GM21528 (cell line): ENCODE data around the gene IGF2R.
"Not testable (repeated sequence)": the region's sequence is repeated elsewhere in the genome, so short reads cannot be mapped to it uniquely, and the experiment has no call there.

Experiments
- ATAC-seq: cut with Tn5 transposase; IDR thresholded peaks from one replicate; pipeline ENCODE4 v1.9.1; 2021; ENCODE audit warnings: mild to moderate bottlenecking, moderate library complexity; ENCODE audit not compliant: unreplicated experiment, low FRiP score

The IGF2R gene

DNA sequence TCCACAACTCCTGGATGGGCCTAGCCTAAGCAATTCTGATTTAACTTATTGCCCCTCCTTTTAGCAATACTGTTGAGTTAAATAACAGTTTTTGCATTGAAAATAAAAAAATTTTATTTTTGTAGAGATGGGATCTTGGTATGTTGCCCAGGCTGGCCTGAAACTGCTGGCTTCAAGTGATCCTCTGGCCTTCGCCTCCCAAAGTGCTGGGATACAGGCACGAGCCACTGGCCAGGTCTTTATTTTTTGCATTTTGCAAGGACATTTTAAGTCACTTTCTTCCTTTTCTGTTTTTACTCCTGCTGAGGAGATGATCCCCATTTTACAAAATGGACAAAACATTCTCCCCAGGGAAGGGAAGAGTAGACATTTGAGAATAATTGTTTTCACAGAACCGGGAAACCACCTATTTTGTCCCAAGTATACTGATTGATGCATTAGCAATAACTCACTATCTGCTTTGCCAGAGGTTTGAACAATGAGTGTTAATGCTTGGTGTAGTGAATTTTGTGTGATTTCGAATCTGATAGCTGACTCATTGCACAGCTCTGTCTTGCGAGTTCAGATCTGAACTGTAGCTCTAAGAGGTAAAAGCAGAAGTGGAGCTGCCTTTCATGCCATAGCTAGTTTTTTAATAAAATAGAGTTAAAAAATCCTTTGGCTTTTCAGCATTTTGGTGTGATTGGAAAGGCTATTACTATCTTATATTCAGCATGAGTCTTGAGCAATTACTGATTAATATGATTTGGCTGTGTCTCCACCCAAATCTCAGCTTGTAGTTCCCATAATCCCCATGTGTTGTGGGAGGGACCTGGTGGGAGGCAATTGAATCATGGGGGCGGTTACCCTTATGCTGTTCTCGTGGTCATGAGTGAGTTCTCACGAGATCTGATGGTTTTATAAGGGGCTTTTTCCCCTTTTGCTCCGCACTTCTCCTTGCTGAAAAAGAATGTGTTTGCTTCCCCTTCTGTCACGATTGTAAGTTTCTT, 20.9 kb downstream of the IGF2R start:
- ATAC-seq: peak; percentile 78

DNA sequence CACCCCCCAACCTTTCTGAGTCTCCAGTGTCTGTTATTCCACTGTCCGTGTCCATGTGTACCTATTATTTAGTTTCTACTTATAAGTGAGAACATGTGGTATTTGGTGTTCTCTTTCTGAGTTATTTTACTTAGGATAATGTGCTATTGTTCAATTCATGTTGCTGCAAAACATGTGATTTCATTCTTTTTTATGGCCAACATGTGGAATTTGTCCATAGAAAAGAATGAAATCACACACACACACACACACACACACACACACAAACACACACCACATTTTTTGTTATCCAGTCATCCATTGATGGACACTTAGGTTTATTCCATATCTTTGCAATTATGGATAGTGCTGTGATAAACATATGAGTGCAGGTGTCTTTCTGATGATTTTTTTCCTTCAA, 23.5 kb downstream of the IGF2R start:
- ATAC-seq: no peak

DNA sequence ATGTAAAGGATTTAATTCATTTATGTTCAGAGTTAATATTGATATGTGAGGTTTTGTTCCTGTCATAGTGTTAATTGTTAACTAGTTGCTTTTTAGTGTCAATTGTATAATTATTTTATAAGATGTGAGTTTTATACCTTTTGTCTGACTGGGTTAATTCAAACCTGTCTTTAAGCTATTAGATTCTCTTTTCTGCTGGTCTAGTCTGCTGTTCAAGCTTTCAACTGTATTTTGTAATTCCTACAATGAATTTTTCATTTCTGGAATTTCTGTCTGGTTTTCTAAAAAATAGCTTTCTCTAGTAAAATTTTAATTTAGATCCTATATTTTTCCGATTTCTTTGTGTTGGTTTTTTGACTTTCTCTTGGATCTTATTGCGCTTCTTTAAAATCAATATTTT, 26.5 kb downstream of the IGF2R start:
- ATAC-seq: no peak

DNA sequence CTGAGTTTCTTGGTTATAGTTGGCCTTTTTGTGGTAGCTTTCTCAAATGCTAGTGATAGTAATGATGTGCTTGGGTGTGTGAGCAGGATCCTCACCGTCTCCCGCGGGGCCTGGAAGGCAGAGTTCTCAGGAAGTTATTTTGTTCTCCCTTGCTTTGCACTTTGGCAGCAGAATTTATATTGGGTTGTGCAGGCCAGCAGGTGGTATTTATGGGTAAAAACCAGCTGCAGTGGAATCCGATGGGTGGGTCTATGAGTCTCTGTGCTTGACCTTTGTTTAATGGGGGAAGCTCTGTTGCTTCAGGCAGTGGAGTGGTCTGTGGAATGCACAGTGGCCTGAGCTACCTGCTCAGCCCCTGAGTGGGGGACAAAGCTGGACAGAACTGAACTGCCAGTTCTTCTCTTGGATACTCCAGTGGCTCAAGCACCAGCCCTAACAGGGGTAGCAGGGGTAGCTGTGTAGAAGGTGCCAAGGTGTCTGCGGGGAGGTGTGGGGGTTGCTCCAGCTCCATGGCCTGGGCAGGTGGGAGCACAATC, 27.3 kb downstream of the IGF2R start:
- no peak for ATAC-seq

DNA sequence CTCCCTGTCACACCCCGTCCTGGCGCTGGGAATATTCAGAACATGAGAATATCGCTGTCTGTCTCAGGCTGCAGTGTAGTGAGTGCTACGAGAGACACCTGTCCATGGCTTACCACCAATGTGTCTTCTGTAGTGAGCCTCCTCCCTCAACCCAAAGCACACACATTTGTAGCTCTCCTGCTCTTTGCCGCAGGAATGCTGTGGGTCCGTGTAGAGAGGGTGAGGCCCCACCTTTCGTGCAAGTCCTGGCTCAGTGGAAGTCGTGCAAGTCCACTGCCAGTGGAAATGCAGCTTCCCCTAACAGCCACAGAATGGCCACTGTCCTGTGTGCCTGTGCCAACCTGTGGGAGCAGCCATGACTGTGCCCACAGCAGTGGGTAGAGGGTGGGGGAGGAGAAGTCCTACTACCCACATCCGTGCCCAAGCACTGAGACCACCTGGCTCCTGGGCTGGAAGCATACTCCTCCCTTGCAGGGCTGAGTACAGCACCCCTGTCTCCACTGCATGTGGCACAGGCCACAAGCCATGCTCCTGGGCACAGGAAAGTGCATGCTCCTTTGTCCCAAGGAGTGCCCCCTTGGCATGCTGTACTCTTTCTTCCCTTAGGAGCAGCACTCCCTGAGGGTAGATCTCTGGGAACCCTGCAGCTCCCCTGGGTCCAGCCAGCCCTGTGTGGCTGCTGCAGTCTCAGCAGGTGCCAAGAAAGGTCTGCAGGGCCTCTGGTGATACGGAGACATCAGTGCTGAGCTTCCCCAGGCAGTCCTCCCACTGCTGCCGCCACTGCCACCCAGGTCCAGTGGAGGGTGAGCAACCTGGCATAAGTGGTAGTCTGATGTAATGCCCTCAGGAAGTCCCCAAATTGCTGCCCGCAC, 28.0 kb downstream of the IGF2R start:
- no peak for ATAC-seq

DNA sequence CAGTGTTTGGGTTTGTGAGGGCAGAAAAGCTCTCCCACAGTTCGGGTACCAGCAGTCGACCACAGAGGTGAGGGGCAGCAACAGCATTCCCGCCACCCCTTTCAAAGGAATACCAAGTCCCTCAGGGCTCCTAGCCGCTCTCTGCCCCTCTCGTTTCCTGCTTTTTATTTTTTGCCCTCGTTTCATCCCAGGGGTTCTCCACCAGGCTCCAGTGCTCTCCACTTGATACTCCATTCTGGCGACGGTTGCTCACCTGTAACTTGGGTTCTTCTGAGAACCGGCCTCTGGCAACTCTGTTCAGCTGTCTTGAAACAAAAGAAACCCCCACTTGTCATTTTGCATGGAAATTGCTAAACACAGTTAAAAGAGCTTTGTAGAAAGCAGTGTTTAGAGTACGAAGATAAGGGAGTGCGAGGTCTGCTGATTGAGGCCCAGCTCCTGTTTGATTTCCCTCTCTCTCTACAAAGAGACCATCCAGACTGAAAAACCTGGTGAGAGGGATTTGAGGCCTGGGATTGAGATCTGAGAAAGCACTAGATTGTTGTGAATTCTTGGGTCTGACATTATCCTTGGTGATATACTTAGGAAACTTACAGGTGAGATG, 28.7 kb downstream of the IGF2R start:
- ATAC-seq: no peak

DNA sequence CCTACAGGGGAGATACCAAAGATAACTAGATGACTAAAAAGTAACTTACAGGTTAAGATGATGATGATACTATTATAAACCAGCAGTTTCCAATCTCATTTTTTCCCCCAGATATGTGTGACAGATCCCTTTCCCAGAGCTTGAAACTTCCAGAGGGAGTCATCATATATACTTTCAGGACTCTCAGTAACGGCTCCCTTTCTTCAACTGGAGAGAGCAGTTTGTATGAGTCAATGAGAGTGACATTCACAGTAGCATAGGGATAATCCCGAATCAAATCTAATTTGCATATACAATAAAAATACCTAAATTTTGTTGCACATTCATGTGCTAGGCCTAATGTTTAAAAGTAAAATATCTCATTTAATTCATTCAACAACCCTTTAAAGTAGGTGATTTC, 29.7 kb downstream of the IGF2R start:
- ATAC-seq: no peak

DNA sequence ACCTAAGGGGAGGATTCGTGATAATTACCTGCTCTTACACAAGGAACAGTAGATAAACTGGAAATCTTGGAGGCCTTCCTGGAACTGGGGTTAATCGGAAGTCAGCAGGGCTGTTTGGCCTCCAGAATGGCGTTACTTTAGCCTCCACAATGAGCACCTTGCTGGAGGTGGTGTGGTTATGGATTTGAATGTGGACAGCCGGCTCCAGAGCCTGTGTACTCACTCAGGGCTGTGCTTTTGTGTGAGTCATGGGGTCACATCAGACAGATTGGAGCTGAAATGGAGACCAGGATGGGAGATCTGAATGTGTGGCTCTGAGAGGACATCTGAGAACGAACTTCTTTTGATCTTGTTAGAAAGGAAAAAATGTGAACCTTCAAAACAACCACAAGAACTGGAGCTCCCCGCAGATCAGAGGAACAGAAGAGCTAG, 30.4 kb downstream of the IGF2R start:
- no peak for ATAC-seq

DNA sequence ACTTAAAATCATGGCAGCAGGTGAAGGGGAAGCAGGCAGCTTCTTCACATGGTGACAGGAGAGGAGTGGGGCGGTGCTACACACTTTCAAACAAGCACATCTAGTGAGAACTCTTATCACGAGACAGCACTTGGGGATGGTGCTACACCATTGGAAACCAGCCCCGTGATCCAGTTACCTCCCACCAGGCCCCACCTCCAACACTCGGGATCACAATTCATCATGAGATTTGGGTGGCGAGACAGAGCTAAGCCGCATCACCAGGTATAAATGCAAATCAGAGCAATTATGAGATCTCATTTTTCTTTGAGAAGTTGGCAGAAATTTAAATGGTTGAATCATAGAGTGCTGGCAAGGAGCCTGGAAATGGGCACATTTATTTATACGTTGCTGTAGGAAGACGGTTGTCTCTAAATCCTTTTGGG, 31.4 kb downstream of the IGF2R start:
- ATAC-seq: no peak

DNA sequence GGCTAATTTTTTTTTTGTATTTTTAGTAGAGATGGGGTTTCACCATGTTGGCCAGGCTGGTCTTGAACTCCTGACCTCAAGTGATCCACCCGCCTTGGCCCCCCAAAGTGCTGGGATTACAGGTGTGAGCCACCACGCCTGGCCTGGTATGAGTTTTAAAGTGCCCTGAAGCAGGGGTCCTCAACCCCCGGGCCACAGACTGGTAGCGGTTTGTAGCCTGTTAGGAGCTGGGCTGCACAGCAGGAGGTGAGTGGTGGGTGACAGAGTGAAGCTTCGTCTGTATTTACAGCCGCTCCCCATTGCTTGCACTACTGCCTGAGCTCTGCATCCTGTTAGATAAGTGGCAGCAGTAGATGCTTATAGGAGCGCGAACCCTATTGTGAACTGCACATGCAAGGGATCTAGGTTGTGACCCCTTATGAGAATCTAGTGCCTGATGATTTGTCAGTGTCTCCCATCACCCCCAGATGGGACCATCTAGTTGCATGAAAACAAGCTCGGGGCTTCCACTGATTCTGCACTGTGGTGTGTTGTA, 32.1 kb downstream of the IGF2R start:
- ATAC-seq: not testable (repeated sequence)

DNA sequence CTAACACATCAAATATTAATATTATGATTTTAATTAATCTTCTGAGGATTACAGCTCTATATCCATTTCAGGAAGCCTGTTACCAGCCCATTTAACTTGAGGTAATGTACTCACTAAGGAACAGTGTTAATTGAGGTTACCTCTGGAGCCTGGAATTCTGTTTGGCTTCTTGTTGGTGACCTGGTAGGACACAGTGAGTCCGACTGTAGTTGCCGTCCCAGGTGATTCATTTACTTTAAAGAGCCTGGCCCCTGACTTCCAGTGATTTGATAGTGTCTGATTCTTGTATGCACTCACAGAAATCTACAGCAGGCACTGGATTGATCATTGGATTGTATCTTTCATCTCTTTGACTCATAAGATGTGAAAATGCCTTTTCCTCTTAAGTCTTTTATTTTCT, 34.0 kb downstream of the IGF2R start:
- no peak for ATAC-seq

DNA sequence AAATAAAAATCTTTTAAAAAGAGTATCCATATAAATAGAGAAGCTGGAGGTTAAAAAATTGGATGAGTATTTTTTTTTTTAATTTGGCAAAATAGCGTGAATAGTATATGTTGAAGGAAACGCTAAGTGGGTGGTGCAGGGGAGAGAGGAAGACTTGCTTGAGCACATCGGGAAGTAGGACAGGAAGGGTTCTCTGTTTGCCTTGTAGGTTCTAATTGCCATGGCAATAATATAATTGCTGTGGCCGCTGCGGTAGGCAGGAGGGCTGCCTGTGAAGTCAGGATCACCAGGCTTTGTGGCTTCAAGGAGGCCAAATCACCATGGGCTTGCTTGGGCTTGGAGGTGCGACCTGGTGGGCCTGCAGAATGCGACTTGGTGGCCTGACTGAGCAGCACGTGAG, 35.1 kb downstream of the IGF2R start:
- no peak for ATAC-seq

DNA sequence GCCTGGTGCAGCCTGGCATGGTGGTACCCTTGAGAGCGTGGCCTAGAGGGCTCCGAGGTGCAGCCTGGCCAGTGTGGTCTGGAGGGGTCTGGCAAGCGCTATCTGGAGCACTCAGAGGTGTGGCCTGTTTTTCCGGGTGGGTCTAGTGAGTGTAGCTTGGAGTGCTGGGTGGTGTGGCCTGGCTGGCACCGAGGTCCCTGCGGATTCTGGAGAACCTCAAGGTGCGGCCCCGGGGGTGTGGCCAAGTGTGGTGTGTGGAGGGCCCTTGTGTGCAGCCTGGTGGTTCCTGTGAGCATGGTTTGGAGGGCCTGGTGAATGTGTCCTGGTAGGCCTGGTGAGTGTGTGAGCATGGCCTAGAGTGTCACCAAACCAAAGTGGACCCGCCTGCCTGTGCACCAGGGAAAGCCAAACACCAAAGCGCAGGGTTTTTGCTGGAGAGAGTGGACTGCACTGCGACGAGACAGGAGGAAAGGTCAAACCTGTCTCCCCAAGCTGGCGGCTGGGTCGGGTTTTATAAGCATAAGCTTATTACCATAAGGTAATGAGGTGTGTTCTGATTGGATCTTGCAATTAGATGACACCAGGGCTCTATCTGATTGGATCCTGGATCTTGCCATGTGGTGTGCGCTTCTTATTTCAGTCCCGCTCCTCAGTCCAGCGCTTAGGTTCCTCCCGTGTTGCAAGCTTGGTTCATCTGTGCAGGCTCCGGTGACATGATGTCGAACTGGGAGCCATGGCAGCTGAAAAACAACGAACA, 35.7 kb downstream of the IGF2R start:
- no peak for ATAC-seq

DNA sequence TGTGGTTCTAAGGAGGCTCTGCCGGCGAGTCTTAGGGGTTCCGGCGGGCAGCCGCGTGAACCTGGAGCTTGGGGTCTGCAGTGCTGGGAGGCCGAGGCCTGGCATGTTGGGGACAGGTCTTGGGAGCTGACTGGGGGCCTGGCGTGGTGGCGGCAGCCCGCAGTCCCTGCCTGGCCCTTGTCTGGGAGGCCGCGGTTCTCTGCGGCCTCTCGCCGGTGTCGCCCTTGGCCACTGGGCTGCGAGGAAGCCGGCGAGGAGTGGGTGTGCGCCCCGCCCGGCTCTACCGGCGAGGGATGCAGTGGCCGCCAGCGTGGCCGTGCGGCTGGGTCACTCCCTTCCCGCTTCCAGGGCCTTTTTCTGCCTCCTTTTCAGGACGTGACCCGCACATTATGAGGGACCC, 36.3 kb downstream of the IGF2R start:
- no peak for ATAC-seq

DNA sequence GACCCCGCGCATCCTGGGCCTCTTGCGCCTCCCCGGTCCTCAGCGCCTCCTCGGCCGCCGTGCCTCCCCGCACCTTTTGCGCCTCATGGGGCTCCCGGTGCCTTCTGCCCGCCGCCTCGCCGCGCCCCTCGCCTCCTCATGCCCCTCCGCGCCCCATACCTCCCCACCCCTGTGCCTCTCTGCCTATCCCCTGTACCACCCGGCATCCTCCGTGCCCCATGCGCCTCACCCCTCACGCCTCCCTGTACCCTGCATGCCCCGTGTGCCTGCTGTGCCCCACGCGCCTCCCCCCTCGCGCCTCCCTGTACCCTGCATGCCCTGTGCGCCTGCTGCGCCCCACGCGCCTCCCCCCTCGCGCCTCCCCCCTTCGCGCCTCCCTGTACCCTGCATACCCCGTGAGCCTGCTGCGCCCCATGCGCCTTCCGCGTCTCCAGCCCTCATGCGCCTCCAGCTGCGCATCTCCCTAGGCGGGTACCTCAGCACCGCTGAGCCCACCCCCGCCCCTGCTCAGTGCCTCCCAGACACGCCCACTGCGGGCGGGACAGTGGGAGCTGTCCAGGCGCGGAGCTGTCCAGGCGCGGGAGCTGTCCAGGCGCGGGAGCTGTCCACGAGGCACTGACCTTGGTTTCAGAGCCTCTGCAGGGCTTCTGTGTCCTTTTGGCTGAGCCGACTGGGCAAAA, 37.1 kb downstream of the IGF2R start:
- no peak for ATAC-seq

DNA sequence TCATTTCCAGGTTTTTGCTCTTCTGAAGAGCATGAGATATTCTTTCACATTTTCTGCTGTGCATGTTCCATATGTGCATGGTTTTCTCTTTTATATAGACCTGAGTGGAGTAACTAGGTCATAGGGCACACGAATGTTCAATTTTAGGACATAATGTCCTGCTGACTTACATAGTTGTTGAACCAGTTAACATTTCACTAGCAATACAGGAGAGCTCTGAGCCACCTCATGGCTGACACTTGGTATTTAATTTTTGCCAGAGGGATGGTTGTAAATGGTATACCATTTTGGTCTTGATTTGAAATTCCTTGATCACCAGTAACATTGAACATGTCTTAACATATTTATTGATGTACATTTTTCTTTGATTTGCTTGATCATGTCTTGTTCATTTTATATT, 38.3 kb downstream of the IGF2R start:
- no peak for ATAC-seq

DNA sequence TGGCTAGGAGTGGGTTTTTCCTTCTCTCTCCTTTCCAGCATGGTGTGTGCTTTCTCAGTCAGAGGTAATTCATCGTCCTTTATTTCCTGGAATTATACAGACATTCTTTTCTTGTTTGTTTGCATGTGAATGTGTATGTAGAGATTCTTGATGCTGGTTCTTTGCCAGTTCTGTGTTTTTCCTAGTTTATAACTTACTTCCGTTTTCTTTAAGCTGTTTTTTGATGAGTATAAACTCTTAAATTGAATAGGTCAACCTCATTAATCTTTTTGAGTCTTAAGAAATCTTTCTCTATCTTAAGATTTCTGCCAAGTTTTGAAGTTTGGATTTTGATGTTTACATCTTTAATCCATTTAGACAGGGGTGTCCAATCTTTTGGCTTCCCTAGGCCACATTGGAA, 38.7 kb downstream of the IGF2R start:
- ATAC-seq: no peak

DNA sequence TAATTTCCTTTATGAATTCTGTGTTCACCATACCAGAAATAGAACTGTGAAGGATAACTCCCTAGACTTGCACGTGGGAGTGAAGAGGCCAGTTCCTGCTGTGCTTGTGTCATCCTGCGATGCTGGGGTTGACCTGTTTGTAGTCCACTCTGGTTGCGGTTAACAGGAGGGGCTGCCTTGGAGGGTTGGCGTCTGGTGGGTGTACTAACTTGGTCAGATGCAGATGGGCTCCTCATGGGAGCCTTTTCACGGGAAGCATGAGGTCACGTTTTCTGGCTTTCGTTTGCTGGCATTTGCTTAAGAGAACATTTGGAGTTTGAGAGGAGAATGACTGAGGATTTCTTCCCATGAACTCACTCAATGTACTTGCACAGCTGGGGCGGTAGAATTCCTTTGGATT, 41.2 kb downstream of the IGF2R start:
- no peak for ATAC-seq
